Lung (tissue), 12 donors: Measurements from ENCODE around the gene SBF2. TPM values are rescaled to one million over a fixed set of nuclear protein-coding genes. Genes with fewer than 3 reads are reported as not detected.
A peak's percentile ranks its signal among the peaks of the same experiment; 100 is the strongest.
"Not testable (repeated sequence)": the region's sequence is repeated elsewhere in the genome, so short reads cannot be mapped to it uniquely, and the experiment has no call there.

Source experiments
- ATAC-seq: fragments of 200-7000 bp; cut with Tn5 transposase; one replicate; pipeline ENCODE4 v1.9.1; 2020; ENCODE audit warnings: moderate number of reproducible peaks; ENCODE audit not compliant: insufficient read depth, low FRiP score
- DNase-seq, 3 donors: peaks; one replicate each; pipeline ENCODE4 v3.0.0-alpha.2; 2013 to 2017
- H3K27ac ChIP-seq, 2 donors: one replicate each; pipeline ENCODE4 v1.5.1; 2013; ENCODE audit warnings: mild to moderate bottlenecking in 2 of 2, moderate library complexity in 2 of 2, control low read depth in 1 of 2, inconsistent platforms in 1 of 2, low read depth in 1 of 2, low read length in 1 of 2
- H3K27me3 ChIP-seq, 3 donors: one replicate each; pipeline ENCODE4 v1.5.1; 2013; ENCODE audit warnings: low read length in 2 of 3; ENCODE audit not compliant: control insufficient read depth in 3 of 3, insufficient read depth in 3 of 3
- H3K36me3 ChIP-seq, 4 donors: one replicate each; pipeline ENCODE4 v1.5.1; 2013; ENCODE audit warnings: low read length in 4 of 4, mild to moderate bottlenecking in 1 of 4, moderate library complexity in 1 of 4; ENCODE audit not compliant: control insufficient read depth in 4 of 4, insufficient read depth in 4 of 4
- H3K4me1 ChIP-seq, 5 donors: one replicate each; pipeline ENCODE4 v1.5.1; 2013; ENCODE audit warnings: low read length in 5 of 5, mild to moderate bottlenecking in 2 of 5, moderate library complexity in 1 of 5; ENCODE audit not compliant: control insufficient read depth in 5 of 5, insufficient read depth in 5 of 5
- H3K4me3 ChIP-seq: one replicate; pipeline ENCODE4 v1.5.1; 2013; ENCODE audit warnings: mild to moderate bottlenecking, control low read depth, moderate library complexity
- H3K9ac ChIP-seq, 2 donors: one replicate each; pipeline ENCODE4 v1.5.1; 2013; ENCODE audit warnings: low read length in 2 of 2, control low read depth in 1 of 2; ENCODE audit not compliant: insufficient read depth in 1 of 2
- H3K9me3 ChIP-seq, 4 donors: one replicate each; pipeline ENCODE4 v1.5.1; 2013; ENCODE audit warnings: low read length in 3 of 4, mild to moderate bottlenecking in 1 of 4, moderate library complexity in 1 of 4; ENCODE audit not compliant: control insufficient read depth in 4 of 4, insufficient read depth in 3 of 4
- WGBS, 2 donors: extraction: QIAGEN DNeasy Blood & Tissue Kit; methylation state at CpG; one replicate each; pipeline ENCODE4 v1.1.7; 2013; 5-methylcytosine and 5-hydroxymethylcytosine counted together
- polyA plus RNA-seq, 2 donors: library from polyadenylated mRNA; stranded (reverse); fragments of 200-250 nt; gene quantifications; one replicate each; pipeline ENCODE4 v1.2.1, GENCODE V29; 2013
- total RNA-seq, 2 donors: library from RNA; depleted of rRNA in 1 of 2; stranded (reverse); fragments of >200 nt in 1 of 2; gene quantifications; one replicate each; pipeline ENCODE4 v1.2.1, GENCODE V29; 2014 to 2021
- TF ChIP-seq, protein P1 (sequence below): IDR thresholded peaks from 2 replicates; pipeline ENCODE4 v1.5.1; 2012; ENCODE audit warnings: mild to moderate bottlenecking; ENCODE audit errors: control extremely low read depth, extremely low read depth
- donor health status: control.
- donor health status: control.
- donor health status: Bipolar disorder and iron deficiency.
- donor health status: healthy.
- donor health status: DM: yes; HTN: yes; CAD: no.

SBF2 gene
- total and polyA plus RNA-seq, 4 donors: 4.4 to 104 (median 24.9) TPM

DNA sequence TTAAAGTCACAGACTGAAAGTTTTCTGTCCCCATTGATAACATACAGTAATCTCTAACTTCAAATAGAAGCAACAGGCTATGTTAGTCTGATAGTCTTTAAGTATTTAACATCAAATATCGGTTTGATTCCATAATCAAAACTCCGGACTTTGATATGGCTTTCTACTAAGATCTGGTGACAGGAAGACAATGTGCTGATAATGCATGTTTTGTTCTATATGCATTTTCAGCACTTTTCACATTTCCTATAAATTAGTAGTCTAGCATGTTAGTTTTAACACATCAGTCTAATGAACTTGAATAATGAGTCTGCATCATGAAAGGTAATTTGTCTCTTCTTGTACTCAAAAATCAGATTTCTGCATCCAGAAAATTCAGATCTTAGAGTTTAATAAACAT lies 252.7 kb downstream of the SBF2 start:
- Histone ChIP-seq H3K27me3 (no peaks in the 10 kb centered on the region), H3K27ac (no peak overlapping the region), H3K4me1 (peaks cover 0 to 22% (median 3%) of the 10 kb centered on the region in 5 donors), H3K4me3 (no peak overlapping the region), H3K9ac (no peak overlapping the region), H3K36me3 (peaks cover 0 to 5% (median 2%) of the 10 kb centered on the region in 4 donors), H3K9me3 (peaks cover 0 to 12% (median 6%) of the 10 kb centered on the region in 4 donors)
- DNase-seq: no peak
- ATAC-seq: no peak
- TF ChIP-seq, protein P1, sequence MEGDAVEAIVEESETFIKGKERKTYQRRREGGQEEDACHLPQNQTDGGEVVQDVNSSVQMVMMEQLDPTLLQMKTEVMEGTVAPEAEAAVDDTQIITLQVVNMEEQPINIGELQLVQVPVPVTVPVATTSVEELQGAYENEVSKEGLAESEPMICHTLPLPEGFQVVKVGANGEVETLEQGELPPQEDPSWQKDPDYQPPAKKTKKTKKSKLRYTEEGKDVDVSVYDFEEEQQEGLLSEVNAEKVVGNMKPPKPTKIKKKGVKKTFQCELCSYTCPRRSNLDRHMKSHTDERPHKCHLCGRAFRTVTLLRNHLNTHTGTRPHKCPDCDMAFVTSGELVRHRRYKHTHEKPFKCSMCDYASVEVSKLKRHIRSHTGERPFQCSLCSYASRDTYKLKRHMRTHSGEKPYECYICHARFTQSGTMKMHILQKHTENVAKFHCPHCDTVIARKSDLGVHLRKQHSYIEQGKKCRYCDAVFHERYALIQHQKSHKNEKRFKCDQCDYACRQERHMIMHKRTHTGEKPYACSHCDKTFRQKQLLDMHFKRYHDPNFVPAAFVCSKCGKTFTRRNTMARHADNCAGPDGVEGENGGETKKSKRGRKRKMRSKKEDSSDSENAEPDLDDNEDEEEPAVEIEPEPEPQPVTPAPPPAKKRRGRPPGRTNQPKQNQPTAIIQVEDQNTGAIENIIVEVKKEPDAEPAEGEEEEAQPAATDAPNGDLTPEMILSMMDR: no peak
- 45 to 75% methylated on average over 2 of the region's 2 CpGs for WGBS, 2 donors

DNA sequence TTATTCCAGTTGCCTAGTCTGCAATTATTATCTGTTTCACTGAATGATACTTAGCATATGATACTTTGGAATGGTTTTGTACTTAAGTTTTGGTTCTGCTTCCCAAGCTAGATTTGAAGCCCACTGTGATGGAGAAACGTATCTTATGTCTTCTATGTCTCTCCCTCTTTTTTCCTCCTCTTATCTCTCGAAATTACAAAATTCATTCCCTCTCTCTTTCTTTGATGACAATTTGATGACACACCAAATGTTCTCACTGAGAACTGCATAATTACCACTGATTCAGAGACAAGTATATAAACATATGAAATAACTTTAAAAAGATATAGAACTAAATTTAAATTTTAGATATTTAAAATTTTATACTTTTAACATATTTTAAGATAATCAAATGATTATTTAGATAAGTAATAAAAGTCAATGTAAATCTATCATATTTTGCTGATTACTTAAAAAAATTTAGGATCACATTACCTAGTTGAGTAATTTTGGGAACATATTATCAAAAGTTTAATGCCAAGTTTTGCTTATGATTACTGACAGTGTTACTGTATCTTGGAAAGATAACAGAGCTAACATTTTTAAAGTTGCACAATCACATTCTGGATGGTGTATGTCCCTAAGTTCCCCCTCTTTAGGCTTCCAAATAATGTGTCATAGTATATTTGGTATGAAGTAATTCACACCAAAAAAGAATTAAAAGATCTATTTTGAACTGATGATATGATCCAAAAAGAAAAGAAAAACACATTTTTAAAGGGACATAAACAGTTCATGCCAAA lies 255.3 kb downstream of the SBF2 start:
- TF ChIP-seq, protein P1: no peak
- Histone ChIP-seq H3K4me1 (peaks cover 0 to 22% (median 3%) of the 10 kb centered on the region in 5 donors), H3K36me3 (peaks cover 0 to 5% (median 2%) of the 10 kb centered on the region in 4 donors), H3K27ac (no peak overlapping the region), H3K9ac (no peak overlapping the region), H3K27me3 (no peaks in the 10 kb centered on the region), H3K9me3 (no peaks in the 10 kb centered on the region), H3K4me3 (no peak overlapping the region)
- DNase-seq: peak in 2 of 3 donors; percentile 78 to 85
- WGBS, 2 donors: 77 to 88% methylated on average over 2 of the region's 2 CpGs
- no peak for ATAC-seq

DNA sequence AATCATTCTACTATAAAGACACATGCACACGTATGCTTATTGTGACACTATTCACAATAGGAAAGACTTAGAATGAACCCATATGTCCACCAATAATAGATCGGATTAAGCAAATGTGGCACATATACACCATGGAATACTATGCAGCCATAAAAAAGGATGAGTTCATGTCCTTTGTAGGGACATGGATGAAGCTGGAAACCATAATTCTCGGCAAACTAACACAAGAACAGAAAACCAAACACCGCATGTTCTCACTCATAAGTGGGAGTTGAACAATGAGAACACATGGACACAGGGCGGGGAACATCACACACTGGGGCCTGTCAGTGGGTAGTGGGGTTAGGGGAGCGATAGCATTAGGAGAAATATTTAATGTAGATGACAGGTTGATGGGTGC lies 258.1 kb downstream of the SBF2 start:
- WGBS, 2 donors: 97 to 99% methylated on average over 6 of the region's 6 CpGs
- DNase-seq, H3K9ac ChIP-seq, ATAC-seq, H3K9me3 ChIP-seq, H3K27ac ChIP-seq, H3K36me3 ChIP-seq, H3K4me3 ChIP-seq, H3K27me3 ChIP-seq: not testable (repeated sequence)
- peaks cover 0 to 23% (median 6%) of the 10 kb centered on the region in 5 donors for H3K4me1 ChIP-seq

DNA sequence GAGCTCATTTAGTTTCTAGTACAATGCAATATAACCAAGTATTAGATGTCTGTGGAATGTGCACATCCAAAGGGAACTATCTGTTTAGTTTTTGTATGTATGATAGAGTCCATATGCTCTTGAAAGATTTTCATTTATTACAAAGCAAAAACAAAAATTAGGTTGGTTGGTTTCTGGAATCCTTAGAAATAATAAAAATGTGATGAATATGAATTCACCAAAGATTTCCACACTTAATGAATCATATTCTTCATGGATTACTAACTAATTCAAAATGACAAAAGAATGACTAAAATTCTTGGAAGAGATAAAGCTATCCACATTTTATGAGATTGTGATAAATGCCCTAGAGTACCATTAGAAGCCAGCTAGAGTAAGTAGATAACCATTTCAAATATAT lies 261.1 kb downstream of the SBF2 start:
- TF ChIP-seq, protein P1: no peak
- ATAC-seq (no peak), DNase-seq (no peak)
- Histone ChIP-seq H3K9ac (no peak overlapping the region), H3K27me3 (no peaks in the 10 kb centered on the region), H3K27ac (no peak overlapping the region), H3K9me3 (no peaks in the 10 kb centered on the region), H3K36me3 (peaks cover 0 to under 1% (median 0%) of the 10 kb centered on the region in 4 donors), H3K4me1 (peaks cover 0 to 10% (median 6%) of the 10 kb centered on the region in 5 donors), H3K4me3 (no peak overlapping the region)
